Kidney (tissue), 14 donors: ENCODE results near the gene ZER1. TPM values are rescaled to one million over a fixed set of nuclear protein-coding genes. Genes with fewer than 3 reads are reported as not detected.

ENCODE experiments used
- DNase-seq, 5 donors: peaks; one replicate each; pipeline ENCODE4 v3.0.0-alpha.2; 2013 to 2020
- FAIRE-seq: peaks from 2 replicates; lab custom pipeline; 2012; peaks lifted over from hg19 to GRCh38; lab: Jason Lieb, UNC
- H3K27ac ChIP-seq, 2 donors: one replicate each; pipeline ENCODE4 v1.7.0; 2013; ENCODE audit warnings: low read depth in 2 of 2, low read length in 2 of 2, inconsistent platforms in 1 of 2
- H3K27me3 ChIP-seq: one replicate; pipeline ENCODE4 v1.7.1; 2013; ENCODE audit warnings: low read length, inconsistent platforms; ENCODE audit not compliant: control insufficient read depth, insufficient read depth
- H3K36me3 ChIP-seq, 3 donors: one replicate each; pipeline versions ENCODE4 v1.7.0 to v1.7.1; 2013; ENCODE audit warnings: low read length in 3 of 3, control low read depth in 1 of 3, inconsistent platforms in 1 of 3; ENCODE audit not compliant: insufficient read depth in 3 of 3, control insufficient read depth in 2 of 3
- H3K4me1 ChIP-seq, 3 donors: one replicate each; pipeline versions ENCODE4 v1.7.0 to v1.7.1; 2013; ENCODE audit warnings: low read length in 3 of 3, inconsistent platforms in 1 of 3, low read depth in 1 of 3; ENCODE audit not compliant: control insufficient read depth in 2 of 3, insufficient read depth in 2 of 3
- H3K4me3 ChIP-seq, 3 donors: one replicate each; pipeline versions ENCODE4 v1.7.0 to v1.8.1; 2013; ENCODE audit warnings: low read length in 3 of 3, control low read depth in 1 of 3, inconsistent platforms in 1 of 3
- H3K9ac ChIP-seq, 3 donors: one replicate each; pipeline versions ENCODE4 v1.7.0 to v1.7.1; 2013; ENCODE audit warnings: low read length in 3 of 3, control low read depth in 1 of 3, inconsistent platforms in 1 of 3
- H3K9me3 ChIP-seq, 3 donors: one replicate each; pipeline versions ENCODE4 v1.7.0 to v1.7.1; 2013; ENCODE audit warnings: low read length in 3 of 3, control low read depth in 1 of 3, inconsistent platforms in 1 of 3; ENCODE audit not compliant: control insufficient read depth in 2 of 3, insufficient read depth in 1 of 3
- intact Hi-C: fragments of 100-400 bp; cut with DNase I; formaldehyde crosslinking; loops from one replicate; pipeline ENCODE4 v1.11.1; 2022
- polyA plus RNA-seq: library from polyadenylated mRNA; stranded (reverse); fragments of 350-450 nt; fragmentation: Illumina TruSeq; extraction: RNeasy Lipid Tissue Mini Kit (QIAGEN cat#74804); gene quantifications from one replicate; pipeline ENCODE4 v1.2.3, GENCODE V29; 2014; ENCODE audit warnings: low read depth, low replicate concordance; ENCODE audit not compliant: insufficient read depth
- total RNA-seq: library from RNA; stranded (reverse); fragmentation: NEBNext Ultra II Directional; extraction: Animal tissue kit (Norgen Biotek cat#: 25700); gene quantifications from one replicate; pipeline ENCODE4 v1.2.1, GENCODE V29; 2021
- TF ChIP-seq, protein P1 (sequence below): IDR thresholded peaks from 3 replicates; pipeline ENCODE4 v1.5.1; 2012; ENCODE audit warnings: mild to moderate bottlenecking, moderate library complexity, borderline replicate concordance; ENCODE audit not compliant: insufficient read depth; ENCODE audit errors: extremely low read depth
- donor health status: control.
- donor health status: control.
- donor health status: control.
- donor health status: control.
- donor health status: control.
- donor health status: DM: yes; HTN: yes; CAD: no.
- donor health status: Normal renal cell carcinoma (clear cell type).

ZER1 gene
- total and polyA plus RNA-seq, 2 donors from 2014 or later = 31.1 to 43.2 TPM

DNA sequence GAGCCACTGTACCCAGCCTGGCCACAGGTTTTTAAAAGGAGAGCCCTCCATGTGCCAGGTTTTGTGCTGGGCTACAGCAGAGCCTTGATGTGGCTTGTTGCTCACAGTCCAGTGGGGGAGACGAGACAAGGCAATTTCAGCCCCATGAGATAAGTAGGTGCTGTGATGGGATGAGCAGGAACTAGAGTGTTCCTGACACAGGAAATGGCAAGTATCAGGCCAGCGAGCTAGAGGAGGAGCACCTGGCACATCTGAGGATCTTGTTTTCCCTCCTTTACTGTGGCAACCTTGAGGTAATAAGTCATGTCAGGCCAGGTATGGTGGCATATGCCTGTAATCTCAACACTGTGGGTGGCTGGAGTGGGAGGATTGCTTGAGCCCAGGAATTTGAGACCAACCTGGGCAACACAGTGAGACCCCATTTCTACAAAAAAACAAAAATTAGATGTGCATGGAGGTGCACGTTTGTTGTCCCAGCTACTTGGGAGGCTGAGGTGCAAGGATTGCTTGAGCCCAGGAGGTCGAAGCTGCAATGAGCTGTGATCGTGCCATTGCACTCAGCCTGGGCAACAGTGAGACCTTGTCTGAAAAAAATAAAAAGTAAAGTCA lies 44.0 kb downstream of the ZER1 start:
- no peak overlapping the region for H3K4me3 ChIP-seq
- no peak for FAIRE-seq
- TF ChIP-seq, protein P1, sequence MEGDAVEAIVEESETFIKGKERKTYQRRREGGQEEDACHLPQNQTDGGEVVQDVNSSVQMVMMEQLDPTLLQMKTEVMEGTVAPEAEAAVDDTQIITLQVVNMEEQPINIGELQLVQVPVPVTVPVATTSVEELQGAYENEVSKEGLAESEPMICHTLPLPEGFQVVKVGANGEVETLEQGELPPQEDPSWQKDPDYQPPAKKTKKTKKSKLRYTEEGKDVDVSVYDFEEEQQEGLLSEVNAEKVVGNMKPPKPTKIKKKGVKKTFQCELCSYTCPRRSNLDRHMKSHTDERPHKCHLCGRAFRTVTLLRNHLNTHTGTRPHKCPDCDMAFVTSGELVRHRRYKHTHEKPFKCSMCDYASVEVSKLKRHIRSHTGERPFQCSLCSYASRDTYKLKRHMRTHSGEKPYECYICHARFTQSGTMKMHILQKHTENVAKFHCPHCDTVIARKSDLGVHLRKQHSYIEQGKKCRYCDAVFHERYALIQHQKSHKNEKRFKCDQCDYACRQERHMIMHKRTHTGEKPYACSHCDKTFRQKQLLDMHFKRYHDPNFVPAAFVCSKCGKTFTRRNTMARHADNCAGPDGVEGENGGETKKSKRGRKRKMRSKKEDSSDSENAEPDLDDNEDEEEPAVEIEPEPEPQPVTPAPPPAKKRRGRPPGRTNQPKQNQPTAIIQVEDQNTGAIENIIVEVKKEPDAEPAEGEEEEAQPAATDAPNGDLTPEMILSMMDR = no peak
- no peak overlapping the region for H3K27ac ChIP-seq
- no peaks in the 10 kb centered on the region for H3K9me3 ChIP-seq
- no peaks in the 10 kb centered on the region for H3K27me3 ChIP-seq
- H3K4me1 ChIP-seq = peaks cover 0 to 13% (median 5%) of the 10 kb centered on the region in 3 donors
- peaks cover 0 to 3% (median 0%) of the 10 kb centered on the region in 3 donors for H3K36me3 ChIP-seq
- DNase-seq = peak in 1 of 5 donors; percentile 5
- no peak overlapping the region for H3K9ac ChIP-seq
- intact Hi-C loops = no loop called here

DNA sequence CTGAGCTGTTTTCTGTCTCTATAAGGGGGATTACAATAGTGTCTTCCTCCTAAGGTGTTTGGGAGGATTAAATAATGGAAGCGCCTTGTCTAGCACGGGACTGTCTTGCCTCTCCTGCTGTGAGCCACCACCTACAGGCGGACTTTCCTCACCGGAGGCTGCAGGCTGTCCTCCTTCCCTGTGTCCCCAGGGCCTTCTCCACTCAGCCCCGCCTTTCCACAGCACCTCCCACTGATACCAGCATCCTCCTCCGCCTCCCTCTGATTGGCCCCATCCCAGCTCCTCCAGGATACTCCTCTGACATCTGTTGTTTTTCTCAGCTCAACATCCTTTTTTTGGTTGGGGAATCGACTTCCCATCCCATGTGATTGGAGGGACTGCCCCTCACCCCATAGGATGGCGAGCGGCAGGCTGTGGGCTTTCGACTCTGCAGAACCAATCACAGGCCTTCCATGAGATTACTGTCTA lies 46.9 kb downstream of the ZER1 start:
- FAIRE-seq (no peak), DNase-seq (peak; percentile 44 to 87 (median 69))
- H3K27ac ChIP-seq = peak overlapping the region in 1 of 2 donors; percentile 22
- intact Hi-C loops = no loop called here
- H3K36me3 ChIP-seq = no peaks in the 10 kb centered on the region
- TF ChIP-seq, protein P1 = no peak
- H3K4me1 ChIP-seq = peaks cover 0 to 13% (median 5%) of the 10 kb centered on the region in 3 donors
- H3K27me3 ChIP-seq = no peaks in the 10 kb centered on the region
- no peaks in the 10 kb centered on the region for H3K9me3 ChIP-seq
- H3K4me3 ChIP-seq = peak overlapping the region; percentile 62 to 88 (median 74)
- peak overlapping the region in 2 of 3 donors; percentile 37 to 66 for H3K9ac ChIP-seq

DNA sequence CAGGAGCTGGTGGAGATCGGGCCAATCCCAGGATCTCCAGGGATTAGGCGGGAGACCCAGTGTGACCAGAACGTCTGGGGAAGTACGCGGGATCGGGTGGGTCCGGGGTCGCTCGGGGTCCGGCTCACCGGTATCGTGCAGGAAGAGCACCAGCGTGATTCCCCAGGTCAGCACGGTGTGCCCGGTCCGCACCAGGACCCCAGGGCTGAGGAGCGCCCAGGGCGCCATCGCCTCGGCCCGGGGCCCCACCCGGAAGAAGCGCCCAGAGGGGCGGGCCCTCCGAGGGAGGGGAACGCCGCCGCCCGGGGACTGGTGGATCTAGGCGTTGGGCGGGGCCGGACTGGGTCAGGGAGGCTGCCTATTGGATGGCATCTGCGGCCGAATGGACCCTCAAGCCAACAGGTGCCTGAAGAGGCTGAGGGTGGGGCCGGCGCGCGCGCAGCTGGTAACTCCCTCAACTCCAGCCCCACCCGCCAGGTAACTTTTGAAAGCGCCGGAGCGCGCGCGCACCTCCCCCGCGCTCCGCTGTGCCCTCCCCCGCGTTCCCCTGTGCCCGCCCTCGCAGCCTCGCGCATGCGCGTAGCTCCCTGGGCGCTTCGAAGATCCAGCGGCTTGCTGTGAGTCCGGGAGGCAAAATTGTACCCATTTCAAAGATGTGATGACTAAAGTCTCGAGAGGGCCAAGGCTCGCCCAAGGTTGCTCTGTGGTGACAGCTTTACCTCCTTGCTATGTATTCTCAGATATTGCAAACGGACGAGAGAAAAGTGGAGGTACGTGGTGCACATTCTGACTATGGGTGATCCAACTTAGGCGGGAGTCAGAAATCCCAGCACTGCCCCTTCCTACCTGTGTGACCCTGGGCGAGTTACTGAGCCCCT lies 47.6 kb downstream of the ZER1 start, which contains the start of gene ZDHHC12:
Gene ZDHHC12 (minus strand): TSS at position 262 of the 878 bp plus-strand sequence. CDS start 34 bp downstream, at position 228.
- intact Hi-C loops = no loop called here
- Histone ChIP-seq H3K36me3 (no peaks in the 10 kb centered on the region), H3K4me3 (peak within 1 kb of the TSS; percentile 74 to 93 (median 88)), H3K4me1 (peaks cover 0 to 13% (median 5%) of the 10 kb centered on the region in 3 donors), H3K9me3 (no peaks in the 10 kb centered on the region), H3K27ac (peak within 1 kb of the TSS; percentile 23 to 51), H3K9ac (peak within 1 kb of the TSS; percentile 40 to 71 (median 58)), H3K27me3 (no peaks in the 10 kb centered on the region)
- FAIRE-seq = no peak
- TF ChIP-seq, protein P1 = no peak
- peak; percentile 97 to 99 (median 98) for DNase-seq
